ENCODE measurements around the gene OR9Q1.
"Not testable (repeated sequence)": the region's sequence is repeated elsewhere in the genome, so short reads cannot be mapped to it uniquely, and the experiment has no call there.

Gene OR9Q1

GRCh38 chr11:58142761-58143160, 119.1 kb downstream of the OR9Q1 start:
- DNase-seq: no peak

- no peak for DNase-seq
Measured at GRCh38 chr11:58152781-58153180, 129.1 kb downstream of the OR9Q1 start.

- DNase-seq: no peak
Measured at GRCh38 chr11:58164389-58164788, 140.7 kb downstream of the OR9Q1 start.

DNA sequence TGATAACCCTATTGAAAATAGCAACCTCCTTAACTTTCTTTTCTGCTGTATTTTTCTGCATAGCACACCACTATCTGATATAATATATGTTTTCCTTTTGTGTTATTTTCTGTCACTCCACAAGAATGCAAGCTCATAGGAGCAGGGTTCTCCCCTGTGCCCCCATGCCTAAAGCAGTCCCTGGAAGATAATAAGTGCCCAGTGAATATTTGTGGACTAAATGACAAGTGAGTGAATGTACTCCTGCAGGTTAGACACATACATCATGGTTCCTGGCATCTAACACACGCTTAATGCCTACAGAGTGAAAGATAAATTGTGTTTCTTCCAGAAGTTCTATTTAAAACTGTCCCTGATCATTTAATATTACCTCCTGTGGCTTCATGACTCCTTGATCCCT, 141.3 kb downstream of the OR9Q1 start:
- no peak for DNase-seq

- no peak for DNase-seq
Measured at GRCh38 chr11:58165504-58166106, 141.9 kb downstream of the OR9Q1 start.

- no peak for DNase-seq
Measured at GRCh38 chr11:58177409-58178054, 153.9 kb downstream of the OR9Q1 start.

GRCh38 chr11:58178444-58178843, 154.8 kb downstream of the OR9Q1 start:
- no peak for DNase-seq

DNA sequence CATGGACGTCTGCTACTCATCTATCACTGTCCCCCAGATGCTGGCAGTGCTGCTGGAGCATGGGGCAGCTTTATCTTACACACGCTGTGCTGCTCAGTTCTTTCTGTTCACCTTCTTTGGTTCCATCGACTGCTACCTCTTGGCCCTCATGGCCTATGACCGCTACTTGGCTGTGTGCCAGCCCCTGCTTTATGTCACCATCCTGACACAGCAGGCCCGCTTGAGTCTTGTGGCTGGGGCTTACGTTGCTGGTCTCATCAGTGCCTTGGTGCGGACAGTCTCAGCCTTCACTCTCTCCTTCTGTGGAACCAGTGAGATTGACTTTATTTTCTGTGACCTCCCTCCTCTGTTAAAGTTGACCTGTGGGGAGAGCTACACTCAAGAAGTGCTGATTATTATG, 156.0 kb downstream of the OR9Q1 start:
- DNase-seq: no peak

DNA sequence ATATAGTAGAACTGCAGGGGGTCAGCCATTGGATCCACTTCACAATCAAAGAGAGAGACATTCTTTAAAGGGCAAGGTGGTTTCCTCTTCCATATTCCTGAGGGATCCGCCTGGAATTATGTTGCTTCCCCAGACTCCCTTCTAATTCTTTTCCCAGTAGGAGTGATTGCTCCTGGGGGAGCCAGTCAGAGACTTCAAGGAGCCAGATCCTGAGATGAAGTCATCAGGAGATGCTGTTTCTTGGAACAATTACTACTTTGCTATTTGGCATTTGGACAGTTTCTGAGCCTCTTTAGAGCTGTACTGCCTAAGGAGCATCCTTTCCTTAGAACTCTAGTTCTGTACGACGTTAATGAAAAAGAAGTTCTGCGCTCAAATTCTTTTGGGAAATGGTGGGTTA, 163.3 kb downstream of the OR9Q1 start:
- no peak for DNase-seq

- DNase-seq: no peak
Measured at GRCh38 chr11:58188770-58189169, 165.1 kb downstream of the OR9Q1 start, which contains the start of gene OR9Q2. Gene OR9Q2 (plus strand): TSS chr11:58189070. CDS start chr11:58190491, 1,421 bp downstream.

GRCh38 chr11:58192229-58192628, 168.5 kb downstream of the OR9Q1 start:
- no peak for DNase-seq

DNA sequence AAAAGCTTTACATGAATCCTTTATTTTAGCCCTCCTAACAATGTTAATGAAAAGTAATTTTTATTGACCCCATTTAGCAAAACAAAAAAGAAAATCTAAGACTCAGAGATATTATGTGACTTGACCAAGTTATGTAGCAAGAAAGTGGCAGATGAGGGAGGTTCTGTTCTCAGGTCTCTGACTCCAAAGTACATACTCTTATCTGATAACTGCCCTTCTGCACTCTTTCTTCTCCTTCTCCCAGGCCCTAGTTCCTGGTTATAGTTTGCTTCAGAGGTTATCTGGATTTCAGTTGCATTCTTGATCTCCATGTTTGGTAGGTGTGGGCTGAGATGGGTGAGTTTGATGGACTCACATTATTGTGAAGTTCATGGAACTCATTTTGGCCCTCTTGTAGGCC, 169.7 kb downstream of the OR9Q1 start:
- DNase-seq: no peak

DNA sequence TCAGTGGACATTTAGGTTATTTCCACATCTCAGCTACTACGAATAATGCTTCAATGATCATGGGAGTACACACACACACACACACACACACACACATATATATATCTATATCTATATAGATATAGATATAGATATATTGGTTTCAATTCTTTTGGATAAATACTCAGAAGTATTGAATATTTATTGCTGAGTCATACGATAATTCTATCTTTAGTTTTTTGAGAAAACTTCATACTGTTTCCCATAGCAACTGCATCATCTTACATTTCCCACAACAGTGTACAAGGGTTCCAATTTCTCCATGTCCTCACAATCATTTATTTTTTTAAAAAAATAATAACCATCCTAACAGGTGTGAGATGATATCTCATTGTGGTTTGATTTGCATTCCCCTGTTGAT, 172.3 kb downstream of the OR9Q1 start:
- DNase-seq: no peak

- no peak for DNase-seq
Measured at GRCh38 chr11:58199271-58199670, 175.6 kb downstream of the OR9Q1 start.

- no peak for DNase-seq
Measured at GRCh38 chr11:58204042-58204441, 180.4 kb downstream of the OR9Q1 start, which contains the start of gene OR1S2. Gene OR1S2 (minus strand): TSS chr11:58204142. CDS start chr11:58204142, 0 bp downstream.

- not testable (repeated sequence) for DNase-seq
Measured at GRCh38 chr11:58212420-58212819, 188.7 kb downstream of the OR9Q1 start, which contains the start of gene OR1S1. Gene OR1S1 (plus strand): TSS chr11:58212720.

DNA sequence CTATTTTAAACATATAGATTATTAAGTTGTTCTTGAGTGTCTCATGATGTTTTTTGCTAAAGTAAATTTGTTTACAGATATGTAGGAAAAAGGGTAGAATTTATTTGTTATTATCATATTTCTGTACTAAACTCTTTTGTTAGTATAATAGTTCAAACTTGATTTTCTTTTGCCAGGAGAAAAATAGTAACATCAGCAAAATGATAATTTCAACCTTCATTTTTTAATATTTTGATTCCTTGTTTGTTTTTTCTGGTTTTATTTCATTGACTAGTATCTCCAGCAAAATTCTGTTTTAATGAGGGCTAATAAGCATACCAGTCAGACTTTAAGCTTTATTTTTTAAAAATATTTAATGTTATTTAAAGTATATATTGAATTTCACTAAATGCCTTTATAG, 192.8 kb downstream of the OR9Q1 start:
- DNase-seq: no peak

- no peak for DNase-seq
Measured at GRCh38 chr11:58222721-58223120, 199.0 kb downstream of the OR9Q1 start.

DNA sequence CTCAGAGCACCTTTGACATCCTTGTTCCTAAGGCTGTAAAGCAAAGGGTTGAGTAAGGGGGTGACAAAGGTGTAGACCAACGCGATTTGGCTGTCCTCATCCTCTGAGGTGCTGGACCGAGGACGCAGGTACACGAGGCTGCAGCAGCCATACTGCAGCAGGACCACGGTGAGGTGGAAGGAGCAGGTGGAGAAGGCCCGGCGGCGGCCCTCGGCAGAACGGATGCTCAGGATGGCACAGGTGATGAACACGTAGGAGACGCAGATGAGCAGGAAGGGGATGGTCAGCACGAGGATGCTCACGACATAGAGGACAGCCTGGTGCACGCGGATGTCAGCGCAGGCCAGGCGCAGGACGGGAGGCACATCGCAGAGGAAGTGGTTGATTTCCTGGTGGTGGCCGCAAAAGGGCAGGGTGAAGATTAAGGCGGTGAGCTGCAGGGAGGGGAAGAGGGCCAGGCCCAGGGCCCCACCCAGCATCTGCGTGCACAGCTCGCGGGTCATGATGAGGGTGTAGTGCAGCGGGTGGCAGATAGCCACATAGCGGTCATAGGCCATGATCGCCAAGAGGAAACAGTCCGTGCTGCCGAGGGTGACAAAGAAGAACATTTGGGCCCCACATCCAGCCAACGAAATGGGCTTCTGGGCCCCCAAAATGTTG, 204.4 kb downstream of the OR9Q1 start:
- DNase-seq: no peak

All from suppressor macrophage treated with lipopolysaccharide for 4 hours (primary cell).